Activated CD8-positive, alpha-beta T cell treated with anti-CD3 and anti-CD28 coated beads for 36 hours (primary cell): Measurements from ENCODE around the gene DHX16. TPM values are rescaled to one million over a fixed set of nuclear protein-coding genes. Genes with fewer than 3 reads are reported as not detected.
A peak's percentile ranks its signal among the peaks of the same experiment; 100 is the strongest.

Source experiments
- ATAC-seq: fragments of 200-7000 bp; cut with Tn5 transposase; one replicate; pipeline ENCODE4 v1.10.0; 2021; ENCODE audit warnings: mild to moderate bottlenecking, moderate library complexity
- CTCF ChIA-PET: fragments of 350-600 bp; sonication (Branson Sonifier 250); formaldehyde crosslinking; loops from one replicate; lab custom pipeline; 2021; ENCODE audit warnings: antibody characterized with exemption; lab: Charles Lee
- POLR2A ChIA-PET: fragments of 350-600 bp; sonication (Branson Sonifier 250); formaldehyde crosslinking; loops from one replicate; lab custom pipeline; 2021; ENCODE audit warnings: antibody characterized with exemption; lab: Charles Lee
- DNase-seq: peaks from one replicate; pipeline ENCODE4 v3.0.0-alpha.2; 2020
- H3K27ac Mint-ChIP-seq: one replicate; pipeline ENCODE4 v1.8.0; 2021; ENCODE audit warnings: mild to moderate bottlenecking, mixed read lengths
- H3K27me3 Mint-ChIP-seq: one replicate; pipeline ENCODE4 v1.8.0; 2021; ENCODE audit warnings: mixed read lengths
- H3K36me3 Mint-ChIP-seq: one replicate; pipeline ENCODE4 v1.8.0; 2021; ENCODE audit warnings: low read depth, mixed read lengths
- H3K4me1 Mint-ChIP-seq: one replicate; pipeline ENCODE4 v1.8.0; 2021; ENCODE audit warnings: low read depth, mixed read lengths
- H3K4me3 Mint-ChIP-seq: one replicate; pipeline ENCODE4 v1.8.0; 2021; ENCODE audit warnings: mild to moderate bottlenecking, moderate library complexity, mixed read lengths
- H3K9me3 Mint-ChIP-seq: one replicate; pipeline ENCODE4 v1.8.0; 2021; ENCODE audit warnings: mixed read lengths
- intact Hi-C: fragments of 100-400 bp; cut with micrococcal nuclease; formaldehyde crosslinking; loops from one replicate; pipeline ENCODE4 v1.10.0; 2022
- total RNA-seq, 2 experiments: library from RNA; stranded (reverse); gene quantifications; one replicate each; pipeline ENCODE4 v1.2.3, GENCODE V29; 2021
- TF ChIP-seq, protein P1 (sequence below): fragments of 200-600 bp; IDR thresholded peaks from one replicate; pipeline ENCODE4 v1.8.0; 2022; ENCODE audit warnings: antibody characterized with exemption, mild to moderate bottlenecking

DHX16 gene
- total RNA-seq, 2 experiments from 2014 or later = 31.1 to 31.3 TPM

DNA sequence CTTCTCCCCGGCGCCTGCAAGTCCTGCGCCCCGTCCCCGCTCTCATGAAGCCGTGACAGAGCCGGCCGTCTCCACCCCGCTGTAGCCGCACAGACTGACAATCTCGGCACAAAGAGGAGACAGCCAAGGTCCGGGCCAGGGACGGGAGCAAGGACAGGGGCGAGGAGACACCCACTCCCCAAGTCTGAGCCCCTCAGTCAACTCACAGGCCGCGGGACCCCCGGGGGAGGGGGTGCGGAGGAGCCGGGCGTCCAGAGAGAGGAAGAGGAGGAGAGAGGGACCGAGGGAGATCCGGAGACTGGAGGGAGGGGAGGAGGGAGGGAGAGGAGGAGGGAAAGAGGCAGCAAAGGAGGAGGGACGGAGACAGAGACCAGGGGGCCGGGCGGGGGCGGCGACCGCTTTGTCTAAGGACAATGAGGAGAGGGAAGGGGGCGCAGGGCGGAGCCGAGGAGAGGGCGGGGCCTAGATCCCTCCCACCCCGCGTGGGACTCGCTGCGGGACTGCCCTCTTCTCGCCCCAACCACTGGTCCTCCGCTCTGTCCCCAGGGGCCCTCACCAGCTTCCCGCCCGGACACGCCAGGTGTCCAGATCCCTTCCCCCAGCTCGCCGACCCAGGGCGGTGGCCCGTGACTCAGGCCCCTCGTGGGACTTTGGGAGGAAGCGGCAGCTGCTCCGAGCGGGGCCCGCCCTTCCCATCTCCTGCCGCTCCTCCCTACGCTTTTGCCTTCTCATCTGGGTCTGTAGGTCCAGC lies 14.3 kb upstream of the DHX16 start:
- Mint-ChIP-seq H3K4me1 (peaks cover 36% of the 10 kb centered on the region), H3K4me3 (peak overlapping the region; percentile 88), H3K36me3 (peaks cover 58% of the 10 kb centered on the region), H3K27ac (peak overlapping the region; percentile 88), H3K9me3 (no peaks in the 10 kb centered on the region), H3K27me3 (no peaks in the 10 kb centered on the region)
- ATAC-seq = peak; percentile 21
- intact Hi-C loops = no loop called here
- DNase-seq = peak; percentile 88
- POLR2A ChIA-PET = interaction anchor here (1.0 to 7.4 kb wide), 7 partner anchors 8 to 72 kb away, joined by 3 to 86 read pairs (median 14); partner anchors contain the start of genes MDC1 and TUBB
- CTCF ChIA-PET = interaction anchor here (1.0 to 6.6 kb wide), 4 partner anchors 8 to 44 kb away, joined by 3 to 51 read pairs (median 18); partner anchors contain the start of genes MDC1 and TUBB
- TF ChIP-seq, protein P1, sequence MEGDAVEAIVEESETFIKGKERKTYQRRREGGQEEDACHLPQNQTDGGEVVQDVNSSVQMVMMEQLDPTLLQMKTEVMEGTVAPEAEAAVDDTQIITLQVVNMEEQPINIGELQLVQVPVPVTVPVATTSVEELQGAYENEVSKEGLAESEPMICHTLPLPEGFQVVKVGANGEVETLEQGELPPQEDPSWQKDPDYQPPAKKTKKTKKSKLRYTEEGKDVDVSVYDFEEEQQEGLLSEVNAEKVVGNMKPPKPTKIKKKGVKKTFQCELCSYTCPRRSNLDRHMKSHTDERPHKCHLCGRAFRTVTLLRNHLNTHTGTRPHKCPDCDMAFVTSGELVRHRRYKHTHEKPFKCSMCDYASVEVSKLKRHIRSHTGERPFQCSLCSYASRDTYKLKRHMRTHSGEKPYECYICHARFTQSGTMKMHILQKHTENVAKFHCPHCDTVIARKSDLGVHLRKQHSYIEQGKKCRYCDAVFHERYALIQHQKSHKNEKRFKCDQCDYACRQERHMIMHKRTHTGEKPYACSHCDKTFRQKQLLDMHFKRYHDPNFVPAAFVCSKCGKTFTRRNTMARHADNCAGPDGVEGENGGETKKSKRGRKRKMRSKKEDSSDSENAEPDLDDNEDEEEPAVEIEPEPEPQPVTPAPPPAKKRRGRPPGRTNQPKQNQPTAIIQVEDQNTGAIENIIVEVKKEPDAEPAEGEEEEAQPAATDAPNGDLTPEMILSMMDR = no peak

DNA sequence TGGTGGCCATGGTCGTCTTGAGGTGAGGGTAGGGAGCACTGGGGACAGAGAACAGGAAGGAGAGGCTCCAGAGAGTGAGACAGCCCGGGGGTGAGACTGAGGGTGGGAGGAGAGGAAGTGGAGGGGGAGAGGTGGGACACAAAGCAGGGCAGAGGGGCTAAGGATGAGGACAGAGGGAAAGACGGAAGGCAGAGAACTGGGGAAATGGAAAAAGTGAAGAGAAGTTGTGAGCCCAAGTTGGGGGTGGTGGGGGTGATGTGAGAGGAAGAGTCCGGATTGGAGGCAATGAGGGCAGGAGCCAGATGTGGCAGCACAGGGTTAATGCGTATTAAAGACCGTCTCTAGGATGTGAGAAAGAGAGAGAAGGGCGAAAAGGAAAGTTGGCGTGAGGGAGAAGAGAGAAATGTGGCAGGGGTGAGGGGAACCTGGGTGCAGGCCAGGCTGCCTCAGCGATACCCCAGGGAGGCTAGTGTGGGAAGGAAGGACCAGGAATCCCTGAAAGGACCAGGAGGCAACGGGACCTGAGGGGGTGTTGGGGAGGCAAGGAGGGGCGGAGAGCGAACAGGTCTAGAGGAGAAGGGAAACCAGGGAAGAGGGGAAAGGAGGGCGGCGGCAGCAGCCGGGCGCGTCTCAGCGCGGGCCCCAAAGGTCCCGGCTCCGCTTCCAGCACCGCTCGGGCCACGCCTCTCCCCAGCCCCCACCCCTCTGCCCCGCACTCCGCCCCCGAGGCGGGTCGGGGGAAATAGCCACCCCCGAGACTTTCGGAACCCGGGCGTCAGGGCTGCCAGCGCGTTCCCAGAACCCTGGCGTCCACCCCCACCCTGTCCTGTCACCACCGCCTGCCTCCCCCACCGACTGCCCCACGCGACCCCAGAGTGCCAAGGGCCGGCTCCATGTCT lies 13.5 kb upstream of the DHX16 start, which contains the start of gene PPP1R18:
PPP1R18 (minus strand) TSS at position 637 of the 899 bp plus-strand sequence; CDS start at position 10, 627 bp downstream.
- POLR2A ChIA-PET = interaction anchor here (0.9 to 15.7 kb wide), 8 partner anchors 11 to 145 kb away, joined by 3 to 500 read pairs (median 4); partner anchors contain the start of genes MDC1 and TUBB
- TF ChIP-seq, protein P1 = no peak
- Mint-ChIP-seq H3K27me3 (no peaks in the 10 kb centered on the region), H3K36me3 (peaks cover 66% of the 10 kb centered on the region), H3K4me1 (peaks cover 33% of the 10 kb centered on the region), H3K9me3 (no peaks in the 10 kb centered on the region), H3K27ac (peak within 1 kb of the TSS; percentile 88), H3K4me3 (peak within 1 kb of the TSS; percentile 88)
- ATAC-seq = peak; percentile 35
- CTCF ChIA-PET = interaction anchor here (18.6 kb wide), 1 partner anchor 43 kb away, joined by 704 read pairs; the partner anchor contains the start of genes MDC1 and TUBB
- intact Hi-C loops = no loop called here
- peak; percentile 91 for DNase-seq

DNA sequence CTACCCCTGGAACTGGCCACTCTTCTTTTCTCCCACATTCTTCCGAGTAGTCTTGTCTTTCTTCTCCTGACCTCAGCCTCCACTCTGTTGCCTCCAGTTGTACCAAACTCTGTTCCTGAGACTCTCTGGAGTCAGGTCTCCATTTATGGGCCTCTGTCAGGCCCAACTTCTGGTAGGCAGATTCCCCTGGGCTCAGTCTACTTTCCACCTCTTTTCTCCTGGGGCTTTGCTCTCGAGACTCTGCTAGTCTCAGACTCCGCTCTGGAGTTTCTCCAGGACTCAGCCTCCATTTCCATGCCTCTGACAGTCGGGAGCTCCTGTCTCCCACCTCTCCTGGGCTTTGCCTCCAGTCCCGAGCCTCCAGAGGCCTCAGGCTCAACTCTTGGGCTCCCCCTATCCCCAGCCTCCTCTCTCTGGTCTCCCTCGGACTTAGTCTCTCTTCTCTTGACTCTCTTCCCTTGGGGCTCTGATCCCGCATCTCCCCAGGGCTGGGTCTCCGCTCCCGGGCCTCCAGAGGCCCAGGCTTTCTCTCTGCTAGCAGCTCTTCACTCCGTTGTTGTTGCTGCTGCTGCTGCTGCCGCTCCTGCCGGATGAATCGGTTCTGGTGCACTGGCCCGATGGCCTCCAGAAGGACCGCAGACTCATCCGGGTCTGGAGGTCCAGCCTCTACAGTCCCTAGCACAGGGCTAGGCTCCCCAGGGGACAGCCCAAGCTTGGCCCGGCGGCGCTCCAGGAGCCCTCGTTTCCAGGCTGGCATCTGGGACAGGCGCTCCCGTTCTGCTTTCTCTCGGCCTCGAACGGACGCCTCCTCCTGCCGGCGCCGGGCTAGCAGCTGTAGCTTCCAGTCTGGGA lies 12.6 kb upstream of the DHX16 start:
- CTCF ChIA-PET = interaction anchor here (18.6 kb wide), 1 partner anchor 44 kb away, joined by 704 read pairs; the partner anchor contains the start of genes MDC1 and TUBB
- ATAC-seq = no peak
- Mint-ChIP-seq H3K4me1 (peaks cover 30% of the 10 kb centered on the region), H3K9me3 (no peaks in the 10 kb centered on the region), H3K4me3 (peak overlapping the region; percentile 88), H3K27me3 (no peaks in the 10 kb centered on the region), H3K27ac (peak overlapping the region; percentile 88), H3K36me3 (peaks cover 73% of the 10 kb centered on the region)
- peak; percentile 50 for DNase-seq
- intact Hi-C loops = no loop called here
- POLR2A ChIA-PET = interaction anchor here (0.7 to 15.7 kb wide), 10 partner anchors 10 to 192 kb away, joined by 3 to 500 read pairs (median 4); partner anchors contain the start of genes MDC1, PRR3 and TUBB
- TF ChIP-seq, protein P1 = no peak

DNA sequence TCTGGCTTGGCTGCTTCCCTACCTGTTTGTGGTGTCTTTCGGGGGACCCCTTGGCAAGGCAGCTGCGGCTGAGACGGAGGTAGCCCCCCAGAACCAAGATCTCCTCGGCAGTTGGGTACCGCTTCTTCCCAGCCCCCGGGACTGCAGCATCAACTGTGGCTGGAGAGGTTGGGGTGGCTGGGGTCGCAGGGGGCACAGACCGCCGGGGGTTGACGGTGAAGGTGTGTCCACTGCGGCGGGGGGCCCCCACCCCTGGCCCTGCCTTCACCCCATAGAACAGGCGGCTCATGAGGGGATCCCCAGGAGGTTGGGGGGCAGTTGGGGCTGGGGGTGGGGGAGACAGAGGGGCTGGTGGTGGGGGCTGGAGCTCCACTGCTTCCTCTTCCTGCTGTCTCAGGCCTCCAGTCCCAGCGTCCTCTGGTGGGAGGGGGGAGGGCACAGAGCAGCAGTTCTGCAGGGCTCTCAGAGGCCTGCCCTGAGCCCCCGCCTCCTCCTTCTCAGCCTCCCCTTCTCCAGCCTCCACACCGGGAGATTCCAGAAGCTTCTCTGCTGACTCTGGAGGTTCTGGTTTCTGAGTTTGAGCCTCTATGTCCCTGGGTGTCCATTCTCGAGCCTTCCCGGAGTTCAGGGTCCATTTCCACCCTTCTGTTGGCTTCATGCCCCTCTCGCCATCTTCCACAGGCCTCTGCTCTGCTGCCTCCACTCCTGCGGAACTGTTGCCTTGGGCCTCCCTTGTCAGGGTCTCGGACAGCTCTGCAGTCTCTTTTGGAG lies 11.8 kb upstream of the DHX16 start:
- CTCF ChIA-PET = interaction anchor here (18.6 kb wide), 1 partner anchor 45 kb away, joined by 704 read pairs; the partner anchor contains the start of genes MDC1 and TUBB
- POLR2A ChIA-PET = interaction anchor here (1.1 to 15.7 kb wide), 8 partner anchors 36 to 191 kb away, joined by 3 to 500 read pairs (median 4); partner anchors contain the start of genes MDC1, MRPS18B, PPP1R10 and PRR3
- H3K27ac Mint-ChIP-seq = peak overlapping the region; percentile 95
- ATAC-seq (no peak), DNase-seq (peak; percentile 83)
- intact Hi-C loops = loop anchor here (5.0 kb wide), 2 partner anchors 67 to 128 kb away; partner anchors contain the start of genes MRPS18B and PPP1R10
- H3K4me3 Mint-ChIP-seq = peak overlapping the region; percentile 88
- peaks cover 79% of the 10 kb centered on the region for H3K36me3 Mint-ChIP-seq
- H3K27me3 Mint-ChIP-seq = no peaks in the 10 kb centered on the region
- TF ChIP-seq, protein P1 = no peak
- H3K4me1 Mint-ChIP-seq = peaks cover 21% of the 10 kb centered on the region
- no peaks in the 10 kb centered on the region for H3K9me3 Mint-ChIP-seq
